Measurements from ENCODE around the gene CCDC28B. TPM values are rescaled to one million over a fixed set of nuclear protein-coding genes. Genes with fewer than 3 reads are reported as not detected.

CCDC28B gene
- polyA plus RNA-seq, 3 donors, result 2.5 to 5.6 (median 3.7) TPM

- peaks cover 31% of the 10 kb centered on the region for H3K4me1 Mint-ChIP-seq
- WGBS (ENCODE audit: insufficient coverage), result under 1% methylated on average over 67 of the region's 77 CpGs
Measured at GRCh38 chr1:32205401-32206370, 5.3 kb downstream of the CCDC28B start, which contains the start of gene IQCC. IQCC (plus strand) TSS chr1:32205671; CDS start chr1:32205682, 11 bp downstream.

More at GRCh38 chr1:32205401-32206370, 5.3 kb downstream of the CCDC28B start, which contains the start of gene IQCC:
- Histone ChIP-seq H3K4me1 (ENCODE audit: control insufficient read depth in 1 of 2, insufficient read depth in 2 of 2, low read length in 2 of 2) (peaks cover 28% of the 10 kb centered on the region in 2 donors), H3K27ac (ENCODE audit: low read depth in 1 of 2, low read length in 2 of 2) (peak within 1 kb of the TSS in 1 of 2 donors; percentile 54), H3K9ac (ENCODE audit: insufficient read depth, low read length, poor library complexity, severe bottlenecking) (peak within 1 kb of the TSS; percentile 70), H3K79me2 (ENCODE audit: insufficient read depth, low read length) (no peaks in the 10 kb centered on the region), H3K27me3 (ENCODE audit: control insufficient read depth in 2 of 2, insufficient read depth in 2 of 2, low read length in 2 of 2) (no peaks in the 10 kb centered on the region), H4K20me1 (ENCODE audit: insufficient read depth, low read length) (no peaks in the 10 kb centered on the region), H3K4me3 (replicated peaks in 1 of 3; ENCODE audit: low read depth in 2 of 3, low read length in 3 of 3) (peak within 1 kb of the TSS; percentile 44 to 84 (median 68)), H3K4me2 (replicated peaks; ENCODE audit: extremely low read depth, low read length, poor library complexity, severe bottlenecking) (peak within 1 kb of the TSS; percentile 94), H2AFZ (ENCODE audit: insufficient read depth, low read depth, low read length, poor library complexity, severe bottlenecking) (peak within 1 kb of the TSS; percentile 92), H3K36me3 (replicated peaks in 1 of 2; ENCODE audit: control insufficient read depth in 1 of 2, insufficient read depth in 2 of 2, low read length in 2 of 2) (no peaks in the 10 kb centered on the region), H3K9me3 (replicated peaks in 1 of 2; ENCODE audit: control insufficient read depth in 1 of 2, insufficient read depth in 1 of 2, low read length in 2 of 2) (no peaks in the 10 kb centered on the region)
- Mint-ChIP-seq H3K9me3 (peaks cover 0 to 1% (median 0%) of the 10 kb centered on the region in 7 donors), H3K36me3 (no peaks in the 10 kb centered on the region), H3K27ac (peak within 1 kb of the TSS; percentile 37 to 90 (median 77)), H3K27me3 (ENCODE audit: low read depth in 3 of 3) (peaks cover 3 to 7% (median 6%) of the 10 kb centered on the region in 3 donors), H3K4me3 (peak within 1 kb of the TSS; percentile 84 to 90)
- DNase-seq, result peak; percentile 70 to 82 (median 81)
- TF ChIP-seq CTCF (IDR thresholded peaks at IDR 0.05), result no peak
- intact Hi-C loops (cut with micrococcal nuclease), result no loop called here
